Peyer's patch (tissue), 4 donors: ENCODE data around the gene CHFR.

Experiments
- POLR2A ChIP-seq, 2 donors: fragments of 450-650 bp; IDR thresholded peaks; one replicate each; pipeline ENCODE4 v1.5.1; 2017; ENCODE audit warnings: antibody characterized with exemption in 2 of 2, mild to moderate bottlenecking in 2 of 2, moderate library complexity in 2 of 2
- TF ChIP-seq, protein P1 (sequence below), 6 experiments: fragments of 450-650 bp in 4 of 6; fragments of 200-600 bp in 2 of 6; sonication (generic) in 1 of 6; IDR thresholded peaks; one replicate each; pipeline ENCODE4 v1.5.1; 2017 to 2019; ENCODE audit warnings: antibody characterized with exemption in 6 of 6, mild to moderate bottlenecking in 3 of 6, moderate library complexity in 1 of 6

GRCh38 chr12:132788375-132789098 lies 98.9 kb downstream of the CHFR start:
- TF ChIP-seq, protein P1, sequence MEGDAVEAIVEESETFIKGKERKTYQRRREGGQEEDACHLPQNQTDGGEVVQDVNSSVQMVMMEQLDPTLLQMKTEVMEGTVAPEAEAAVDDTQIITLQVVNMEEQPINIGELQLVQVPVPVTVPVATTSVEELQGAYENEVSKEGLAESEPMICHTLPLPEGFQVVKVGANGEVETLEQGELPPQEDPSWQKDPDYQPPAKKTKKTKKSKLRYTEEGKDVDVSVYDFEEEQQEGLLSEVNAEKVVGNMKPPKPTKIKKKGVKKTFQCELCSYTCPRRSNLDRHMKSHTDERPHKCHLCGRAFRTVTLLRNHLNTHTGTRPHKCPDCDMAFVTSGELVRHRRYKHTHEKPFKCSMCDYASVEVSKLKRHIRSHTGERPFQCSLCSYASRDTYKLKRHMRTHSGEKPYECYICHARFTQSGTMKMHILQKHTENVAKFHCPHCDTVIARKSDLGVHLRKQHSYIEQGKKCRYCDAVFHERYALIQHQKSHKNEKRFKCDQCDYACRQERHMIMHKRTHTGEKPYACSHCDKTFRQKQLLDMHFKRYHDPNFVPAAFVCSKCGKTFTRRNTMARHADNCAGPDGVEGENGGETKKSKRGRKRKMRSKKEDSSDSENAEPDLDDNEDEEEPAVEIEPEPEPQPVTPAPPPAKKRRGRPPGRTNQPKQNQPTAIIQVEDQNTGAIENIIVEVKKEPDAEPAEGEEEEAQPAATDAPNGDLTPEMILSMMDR (IDR thresholded peaks at IDR 0.05) = no peak
- no peak for TF ChIP-seq POLR2A (IDR thresholded peaks at IDR 0.05)
